Inflammatory macrophage (primary cell): ENCODE data around the gene RFX8.
"Not testable (repeated sequence)": the region's sequence is repeated elsewhere in the genome, so short reads cannot be mapped to it uniquely, and the experiment has no call there.

ENCODE experiments used
- DNase-seq, 2 donors: peaks; one replicate each; pipeline ENCODE4 v3.0.0-alpha.2; 2020 to 2022

The RFX8 gene

GRCh38 chr2:101374821-101375561 is 99.9 kb downstream of the RFX8 start:
- DNase-seq = no peak

- no peak for DNase-seq
These were observed 102.1 kb downstream of the RFX8 start for GRCh38 chr2:101372792-101373191.

GRCh38 chr2:101371636-101372035 is 103.3 kb downstream of the RFX8 start:
- DNase-seq = peak in 1 of 2 donors; percentile 24

- DNase-seq = no peak
These were observed 105.8 kb downstream of the RFX8 start for GRCh38 chr2:101369100-101369499.

- peak; percentile 49 to 67 for DNase-seq
These were observed 106.5 kb downstream of the RFX8 start for GRCh38 chr2:101368376-101368775.

GRCh38 chr2:101367508-101367907 is 107.4 kb downstream of the RFX8 start:
- no peak for DNase-seq

GRCh38 chr2:101364878-101365277 is 110.0 kb downstream of the RFX8 start:
- DNase-seq = no peak

GRCh38 chr2:101362777-101363176 is 112.1 kb downstream of the RFX8 start:
- DNase-seq = no peak

- no peak for DNase-seq
These were observed 112.6 kb downstream of the RFX8 start for GRCh38 chr2:101362316-101362715.

GRCh38 chr2:101361522-101361921 is 113.4 kb downstream of the RFX8 start:
- peak; percentile 34 to 64 for DNase-seq

GRCh38 chr2:101361121-101361520 is 113.8 kb downstream of the RFX8 start:
- DNase-seq = peak; percentile 69 to 72

GRCh38 chr2:101360232-101360631 is 114.7 kb downstream of the RFX8 start:
- DNase-seq = no peak

GRCh38 chr2:101359410-101359954 is 115.4 kb downstream of the RFX8 start:
- no peak for DNase-seq

GRCh38 chr2:101357376-101357775 is 117.5 kb downstream of the RFX8 start:
- no peak for DNase-seq

GRCh38 chr2:101356521-101356920 is 118.4 kb downstream of the RFX8 start:
- no peak for DNase-seq

GRCh38 chr2:101356055-101356454 is 118.9 kb downstream of the RFX8 start:
- DNase-seq = no peak

- no peak for DNase-seq
These were observed 119.4 kb downstream of the RFX8 start for GRCh38 chr2:101355401-101356054.

- DNase-seq = no peak
These were observed 120.2 kb downstream of the RFX8 start for GRCh38 chr2:101354420-101355311.

- DNase-seq = not testable (repeated sequence)
These were observed 122.3 kb downstream of the RFX8 start for GRCh38 chr2:101352631-101353030.

- DNase-seq = no peak
These were observed 123.7 kb downstream of the RFX8 start for GRCh38 chr2:101351207-101351606.

- peak; percentile 83 to 92 for DNase-seq
These were observed 124.8 kb downstream of the RFX8 start for GRCh38 chr2:101349893-101350662.

- no peak for DNase-seq
These were observed 126.0 kb downstream of the RFX8 start for GRCh38 chr2:101348883-101349282.
